ENCODE data around the gene SELENOT.

The SELENOT gene

GRCh38 chr3:150673966-150674365 lies 70.8 kb downstream of the SELENOT start:
- no peak for DNase-seq (ENCODE audit: extremely low read depth, low read depth)
- TF ChIP-seq CTCF (IDR thresholded peaks at IDR 0.05; ENCODE audit: low read depth, low read length): no peak

- TF ChIP-seq CTCF (IDR thresholded peaks at IDR 0.05; ENCODE audit: low read depth, low read length): no peak
- DNase-seq (ENCODE audit: extremely low read depth, low read depth): no peak
Observed at GRCh38 chr3:150675587-150675986, 72.5 kb downstream of the SELENOT start.

Data from AG09319 (cell line).